Measurements from ENCODE around the gene BPI.

The BPI gene

DNA sequence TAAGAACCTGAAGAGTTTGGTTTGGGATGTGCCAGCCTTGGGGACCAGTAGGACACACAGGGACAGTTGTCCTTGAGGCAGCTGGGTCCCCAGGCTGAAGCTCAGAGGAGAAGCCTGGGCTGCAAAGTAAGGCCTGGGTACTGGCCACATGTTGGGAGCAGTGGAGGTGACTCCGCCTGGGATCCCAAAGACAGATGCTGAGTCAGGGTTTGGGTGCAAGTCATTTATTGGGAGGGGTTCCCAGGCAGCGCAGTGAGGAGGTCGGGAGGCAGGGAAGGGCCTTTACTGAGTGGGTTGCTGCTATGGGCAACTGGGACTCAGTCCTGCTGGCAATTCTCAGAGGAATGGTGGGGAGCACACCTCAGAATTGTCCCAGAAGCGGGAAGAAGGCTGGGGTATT, 12.4 kb downstream of the BPI start:
- Histone ChIP-seq H3K4me3 (ENCODE audit: extremely low read depth, insufficient read depth, low read length, poor library complexity, severe bottlenecking) (no peak overlapping the region), H3K9me3 (ENCODE audit: control insufficient read depth, low read length) (no peaks in the 10 kb centered on the region), H3K4me1 (ENCODE audit: control insufficient read depth, insufficient read depth, low read length, poor library complexity, severe bottlenecking) (no peaks in the 10 kb centered on the region), H3K36me3 (ENCODE audit: control insufficient read depth, insufficient read depth, low read length) (no peaks in the 10 kb centered on the region), H3K27ac (ENCODE audit: low read depth, low read length, severe bottlenecking) (no peak overlapping the region)
- WGBS, 2 experiments (ENCODE audit: insufficient coverage in 2 of 2), result 93% methylated on average over 4 of the region's 4 CpGs

DNA sequence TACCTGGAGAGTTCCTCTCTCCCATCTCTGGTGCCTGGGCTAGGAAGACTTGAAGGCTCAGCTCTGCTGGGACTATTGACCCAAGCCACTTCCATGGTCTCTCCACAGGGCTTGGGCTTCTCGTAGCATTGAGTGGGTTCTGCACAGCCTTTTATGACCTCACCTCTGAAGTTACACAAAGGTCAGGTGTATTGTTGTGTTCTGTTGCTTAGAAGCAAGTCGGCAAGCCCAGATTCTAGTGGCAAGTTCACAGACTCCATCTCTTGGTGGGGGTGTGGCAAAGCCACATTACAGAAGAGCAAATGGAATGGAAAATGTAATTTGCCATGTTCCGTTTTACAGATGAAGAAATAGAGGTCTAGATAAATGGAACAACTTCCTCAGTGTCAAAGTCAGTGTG, 13.5 kb downstream of the BPI start:
- WGBS, 2 experiments (ENCODE audit: insufficient coverage in 2 of 2), result 86 to 89% methylated on average over 2 to 3 of the region's 3 CpGs
- no peak overlapping the region for H3K4me3 ChIP-seq (ENCODE audit: extremely low read depth, insufficient read depth, low read length, poor library complexity, severe bottlenecking)
- no peaks in the 10 kb centered on the region for H3K36me3 ChIP-seq (ENCODE audit: control insufficient read depth, insufficient read depth, low read length)
- H3K4me1 ChIP-seq (ENCODE audit: control insufficient read depth, insufficient read depth, low read length, poor library complexity, severe bottlenecking), result no peaks in the 10 kb centered on the region
- no peaks in the 10 kb centered on the region for H3K9me3 ChIP-seq (ENCODE audit: control insufficient read depth, low read length)
- H3K27ac ChIP-seq (ENCODE audit: low read depth, low read length, severe bottlenecking), result no peak overlapping the region

DNA sequence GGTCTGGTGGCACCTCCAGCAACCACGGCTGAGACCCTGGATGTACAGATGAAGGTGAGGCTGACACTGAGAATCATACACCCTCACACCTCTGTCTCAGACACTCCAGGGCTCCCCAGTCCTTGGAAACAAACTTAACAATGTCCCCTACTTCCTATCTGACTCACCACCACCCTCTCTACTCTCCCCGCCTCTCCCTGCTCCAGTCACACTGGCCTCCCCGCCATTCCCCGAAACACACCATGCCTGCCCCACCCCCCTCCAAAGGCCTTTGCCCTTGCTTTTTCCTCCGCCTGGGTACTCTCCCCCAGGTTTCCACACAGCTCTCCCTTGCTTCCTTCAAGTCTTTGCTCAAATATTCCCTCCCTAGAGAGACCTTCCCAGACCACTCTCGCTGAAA, 16.3 kb downstream of the BPI start:
- 51 to 60% methylated on average over 4 of the region's 6 CpGs for WGBS, 2 experiments (ENCODE audit: insufficient coverage in 2 of 2)
- Histone ChIP-seq H3K4me3 (ENCODE audit: extremely low read depth, insufficient read depth, low read length, poor library complexity, severe bottlenecking) (no peak overlapping the region), H3K36me3 (ENCODE audit: control insufficient read depth, insufficient read depth, low read length) (no peaks in the 10 kb centered on the region), H3K27ac (ENCODE audit: low read depth, low read length, severe bottlenecking) (no peak overlapping the region), H3K4me1 (ENCODE audit: control insufficient read depth, insufficient read depth, low read length, poor library complexity, severe bottlenecking) (no peaks in the 10 kb centered on the region), H3K9me3 (ENCODE audit: control insufficient read depth, low read length) (no peaks in the 10 kb centered on the region)

DNA sequence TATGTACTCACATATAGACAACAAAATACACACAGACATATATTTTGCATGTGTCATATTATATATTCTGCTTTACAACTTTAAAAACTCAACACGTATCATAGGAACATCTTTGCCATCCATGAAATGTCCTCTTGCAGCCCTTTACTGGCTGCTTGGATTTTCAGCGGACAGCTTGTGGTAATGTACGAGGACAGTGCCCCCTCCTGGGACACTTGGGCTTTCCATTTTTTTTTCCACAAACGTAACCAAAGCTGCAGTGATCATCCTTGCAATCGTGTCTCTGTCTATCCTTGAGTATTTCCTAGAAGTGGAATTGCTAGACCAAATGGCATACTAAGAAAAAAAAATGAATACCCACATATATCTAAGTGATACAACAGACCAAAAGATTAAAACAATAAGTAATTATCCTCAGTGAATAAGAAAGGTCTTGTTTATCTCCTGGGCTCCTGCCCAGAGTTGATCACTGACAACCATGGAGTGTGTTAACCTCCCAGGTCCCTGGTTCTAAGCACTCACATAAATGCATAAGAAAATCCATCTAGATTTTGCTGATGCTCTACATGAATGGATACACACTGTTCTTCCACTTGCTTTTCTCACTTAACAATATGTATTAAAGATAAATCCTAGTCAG, 18.1 kb downstream of the BPI start:
- Histone ChIP-seq H3K36me3 (ENCODE audit: control insufficient read depth, insufficient read depth, low read length) (no peaks in the 10 kb centered on the region), H3K4me3 (ENCODE audit: extremely low read depth, insufficient read depth, low read length, poor library complexity, severe bottlenecking) (no peak overlapping the region), H3K9me3 (ENCODE audit: control insufficient read depth, low read length) (no peaks in the 10 kb centered on the region), H3K4me1 (ENCODE audit: control insufficient read depth, insufficient read depth, low read length, poor library complexity, severe bottlenecking) (no peaks in the 10 kb centered on the region), H3K27ac (ENCODE audit: low read depth, low read length, severe bottlenecking) (no peak overlapping the region)
- WGBS, 2 experiments (ENCODE audit: insufficient coverage in 2 of 2), result 19 to 71% methylated on average over 1 to 3 of the region's 5 CpGs

DNA sequence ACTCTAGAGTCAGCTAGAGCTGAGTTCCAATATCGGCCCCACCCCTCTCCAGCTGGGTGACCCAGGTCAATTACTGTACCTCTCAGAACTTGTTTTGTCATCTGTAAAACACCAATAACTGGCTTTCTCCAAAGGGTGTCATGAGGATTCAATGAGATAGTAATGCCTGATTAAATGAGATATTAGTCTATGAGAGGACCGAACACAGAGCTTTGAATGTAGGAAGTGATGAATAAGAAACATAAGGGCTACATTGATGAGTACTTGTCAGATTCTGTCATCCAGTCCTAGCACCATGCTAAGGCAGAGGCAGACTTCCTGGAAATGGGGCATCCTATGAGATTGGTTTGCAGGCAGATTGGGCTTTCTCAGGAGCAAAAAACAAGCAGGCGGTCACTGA, 20.2 kb downstream of the BPI start:
- Histone ChIP-seq H3K4me3 (ENCODE audit: extremely low read depth, insufficient read depth, low read length, poor library complexity, severe bottlenecking) (no peak overlapping the region), H3K36me3 (ENCODE audit: control insufficient read depth, insufficient read depth, low read length) (no peaks in the 10 kb centered on the region), H3K27ac (ENCODE audit: low read depth, low read length, severe bottlenecking) (no peak overlapping the region), H3K9me3 (ENCODE audit: control insufficient read depth, low read length) (no peaks in the 10 kb centered on the region), H3K4me1 (ENCODE audit: control insufficient read depth, insufficient read depth, low read length, poor library complexity, severe bottlenecking) (no peaks in the 10 kb centered on the region)
- 94 to 100% methylated on average over 2 to 3 of the region's 3 CpGs for WGBS, 2 experiments (ENCODE audit: insufficient coverage in 2 of 2)

DNA sequence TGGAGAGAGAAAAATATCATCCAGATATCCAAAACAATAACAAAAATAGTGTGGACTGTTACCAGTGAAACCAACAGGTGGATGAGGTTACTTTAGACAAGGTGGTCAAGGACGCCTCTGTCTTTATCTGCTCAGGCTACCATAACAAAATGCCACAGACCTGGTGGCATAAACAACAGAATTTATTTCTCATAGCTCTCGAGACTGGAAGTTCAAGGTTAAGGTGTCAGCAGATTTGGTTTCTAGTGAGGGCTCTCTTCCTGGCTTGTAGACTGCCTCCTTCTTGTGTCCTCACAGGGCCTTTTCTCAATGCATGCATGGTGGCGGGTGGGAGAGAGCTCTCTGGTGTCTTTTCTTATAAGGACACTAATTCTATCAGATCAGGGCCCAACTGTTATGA, 21.2 kb downstream of the BPI start:
- 83 to 100% methylated on average over 1 to 2 of the region's 3 CpGs for WGBS, 2 experiments (ENCODE audit: insufficient coverage in 2 of 2)
- H3K36me3 ChIP-seq (ENCODE audit: control insufficient read depth, insufficient read depth, low read length), result no peaks in the 10 kb centered on the region
- H3K4me3 ChIP-seq (ENCODE audit: extremely low read depth, insufficient read depth, low read length, poor library complexity, severe bottlenecking), result no peak overlapping the region
- H3K4me1 ChIP-seq (ENCODE audit: control insufficient read depth, insufficient read depth, low read length, poor library complexity, severe bottlenecking), result no peaks in the 10 kb centered on the region
- H3K9me3 ChIP-seq (ENCODE audit: control insufficient read depth, low read length), result no peaks in the 10 kb centered on the region
- H3K27ac ChIP-seq (ENCODE audit: low read depth, low read length, severe bottlenecking), result no peak overlapping the region

DNA sequence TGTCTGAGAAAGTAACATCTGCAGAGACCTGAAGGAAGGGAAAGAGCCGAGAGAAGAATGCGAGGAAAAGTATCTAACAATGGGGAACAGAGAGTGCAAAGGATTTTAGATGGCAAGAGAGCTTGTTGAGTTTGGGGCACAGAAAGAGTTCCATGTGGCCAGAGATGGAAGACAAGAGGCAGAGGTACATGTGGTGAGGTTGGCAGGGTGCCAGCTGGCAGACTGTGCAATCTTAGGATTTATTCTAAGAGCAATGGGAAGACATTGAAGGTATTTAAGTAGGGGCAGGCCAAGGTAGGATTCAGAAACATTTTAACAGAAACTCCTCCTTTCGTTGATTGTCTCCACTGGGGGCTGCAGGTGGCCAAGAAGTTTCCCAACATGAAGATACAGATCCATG, 21.9 kb downstream of the BPI start:
- Histone ChIP-seq H3K4me3 (ENCODE audit: extremely low read depth, insufficient read depth, low read length, poor library complexity, severe bottlenecking) (no peak overlapping the region), H3K27ac (ENCODE audit: low read depth, low read length, severe bottlenecking) (no peak overlapping the region), H3K36me3 (ENCODE audit: control insufficient read depth, insufficient read depth, low read length) (no peaks in the 10 kb centered on the region), H3K4me1 (ENCODE audit: control insufficient read depth, insufficient read depth, low read length, poor library complexity, severe bottlenecking) (no peaks in the 10 kb centered on the region), H3K9me3 (ENCODE audit: control insufficient read depth, low read length) (no peaks in the 10 kb centered on the region)
- 83 to 86% methylated on average over 3 of the region's 3 CpGs for WGBS, 2 experiments (ENCODE audit: insufficient coverage in 2 of 2)

DNA sequence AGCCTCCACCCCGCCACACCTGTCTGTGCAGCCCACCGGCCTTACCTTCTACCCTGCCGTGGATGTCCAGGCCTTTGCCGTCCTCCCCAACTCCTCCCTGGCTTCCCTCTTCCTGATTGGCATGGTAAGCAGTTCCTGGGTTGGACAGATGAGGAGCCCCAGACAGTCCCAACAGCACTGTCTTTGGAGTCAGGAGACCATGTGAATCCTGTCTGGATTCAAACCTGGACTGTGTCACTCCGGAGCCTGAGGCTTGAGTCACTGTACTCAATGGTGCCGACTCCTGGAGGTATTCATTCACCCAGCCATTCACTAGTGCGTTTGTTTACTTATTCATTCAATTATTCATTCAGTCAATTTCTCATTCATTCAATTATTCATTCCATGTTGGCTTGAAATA, 22.4 kb downstream of the BPI start:
- Histone ChIP-seq H3K4me3 (ENCODE audit: extremely low read depth, insufficient read depth, low read length, poor library complexity, severe bottlenecking) (no peak overlapping the region), H3K4me1 (ENCODE audit: control insufficient read depth, insufficient read depth, low read length, poor library complexity, severe bottlenecking) (no peaks in the 10 kb centered on the region), H3K27ac (ENCODE audit: low read depth, low read length, severe bottlenecking) (no peak overlapping the region), H3K9me3 (ENCODE audit: control insufficient read depth, low read length) (no peaks in the 10 kb centered on the region), H3K36me3 (ENCODE audit: control insufficient read depth, insufficient read depth, low read length) (no peaks in the 10 kb centered on the region)
- WGBS, 2 experiments (ENCODE audit: insufficient coverage in 2 of 2), result 93% methylated on average over 3 to 6 of the region's 7 CpGs

DNA sequence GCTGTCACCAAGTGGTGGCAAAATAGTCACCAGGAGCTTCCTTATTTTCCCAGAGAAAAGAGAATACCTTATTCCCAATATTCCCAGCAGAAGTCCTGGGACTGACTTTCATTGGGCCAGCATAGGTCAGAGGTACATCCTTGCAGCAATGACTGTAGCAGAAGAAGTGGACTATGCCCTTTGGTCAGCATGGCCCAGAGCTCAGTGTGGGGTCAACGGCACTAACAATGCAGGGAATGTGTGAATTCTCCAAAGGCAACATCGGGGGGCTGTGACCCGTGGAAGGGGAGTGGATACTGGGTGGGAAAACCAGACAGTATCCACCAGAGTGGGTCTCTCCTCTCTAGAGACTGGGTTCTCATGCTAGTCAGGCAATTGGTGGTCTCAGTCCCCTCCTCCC, 26.7 kb downstream of the BPI start:
- H3K4me3 ChIP-seq (ENCODE audit: extremely low read depth, insufficient read depth, low read length, poor library complexity, severe bottlenecking), result no peak overlapping the region
- no peaks in the 10 kb centered on the region for H3K4me1 ChIP-seq (ENCODE audit: control insufficient read depth, insufficient read depth, low read length, poor library complexity, severe bottlenecking)
- 61 to 73% methylated on average over 2 to 3 of the region's 3 CpGs for WGBS, 2 experiments (ENCODE audit: insufficient coverage in 2 of 2)
- H3K27ac ChIP-seq (ENCODE audit: low read depth, low read length, severe bottlenecking), result no peak overlapping the region
- H3K36me3 ChIP-seq (ENCODE audit: control insufficient read depth, insufficient read depth, low read length), result no peaks in the 10 kb centered on the region
- H3K9me3 ChIP-seq (ENCODE audit: control insufficient read depth, low read length), result no peaks in the 10 kb centered on the region

DNA sequence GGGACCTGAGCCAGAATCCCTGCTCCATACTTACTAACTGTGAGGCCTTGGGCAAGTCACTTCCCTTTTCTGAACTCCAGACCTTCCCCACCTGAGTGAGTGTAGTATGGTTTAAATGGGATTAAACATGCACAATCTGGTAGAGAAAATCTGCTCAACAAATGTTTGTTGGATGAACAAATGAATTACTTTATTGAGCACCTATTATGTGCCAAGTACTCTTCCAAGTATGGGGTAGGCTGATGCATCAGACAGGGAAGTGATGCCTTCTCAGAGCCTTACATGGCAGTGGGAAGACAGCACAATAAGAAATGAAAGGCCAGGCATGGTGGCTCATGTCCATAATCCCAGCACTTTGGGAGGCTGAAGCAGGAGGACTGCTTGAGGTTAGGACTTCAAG, 27.3 kb downstream of the BPI start:
- Histone ChIP-seq H3K36me3 (ENCODE audit: control insufficient read depth, insufficient read depth, low read length) (no peaks in the 10 kb centered on the region), H3K4me1 (ENCODE audit: control insufficient read depth, insufficient read depth, low read length, poor library complexity, severe bottlenecking) (no peaks in the 10 kb centered on the region), H3K4me3 (ENCODE audit: extremely low read depth, insufficient read depth, low read length, poor library complexity, severe bottlenecking) (no peak overlapping the region), H3K9me3 (ENCODE audit: control insufficient read depth, low read length) (no peaks in the 10 kb centered on the region), H3K27ac (ENCODE audit: low read depth, low read length, severe bottlenecking) (no peak overlapping the region)

DNA sequence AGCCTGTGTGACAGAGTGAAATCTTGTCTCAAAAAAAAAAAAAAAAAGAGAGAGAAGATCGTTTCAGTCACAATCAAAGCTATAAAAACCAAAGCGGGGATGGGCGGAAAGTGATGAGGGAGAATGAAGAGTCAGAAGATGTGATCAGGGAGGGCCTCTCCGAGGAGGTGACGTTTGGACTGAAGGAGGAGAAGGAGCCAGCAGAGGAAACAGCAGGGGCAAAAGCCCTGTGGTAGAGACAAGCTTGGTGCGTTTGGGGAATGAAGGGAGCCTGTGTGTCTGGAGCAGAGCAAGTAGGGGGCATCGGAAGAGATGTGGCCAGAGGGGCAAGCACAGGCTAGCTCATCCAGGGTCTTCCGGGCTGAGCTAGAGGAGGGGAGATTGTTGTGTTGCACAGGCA, 27.9 kb downstream of the BPI start:
- Histone ChIP-seq H3K4me3 (ENCODE audit: extremely low read depth, insufficient read depth, low read length, poor library complexity, severe bottlenecking) (no peak overlapping the region), H3K9me3 (ENCODE audit: control insufficient read depth, low read length) (no peaks in the 10 kb centered on the region), H3K27ac (ENCODE audit: low read depth, low read length, severe bottlenecking) (no peak overlapping the region), H3K36me3 (ENCODE audit: control insufficient read depth, insufficient read depth, low read length) (no peaks in the 10 kb centered on the region), H3K4me1 (ENCODE audit: control insufficient read depth, insufficient read depth, low read length, poor library complexity, severe bottlenecking) (no peaks in the 10 kb centered on the region)
- WGBS, 2 experiments (ENCODE audit: insufficient coverage in 2 of 2), result 82 to 89% methylated on average over 7 of the region's 8 CpGs

Measured in mesodermal cell (in vitro differentiated cells).